Activated naive CD8-positive, alpha-beta T cell treated with anti-CD3 and anti-CD28 coated beads, Interleukin-2, amount 50 U/mL, for 24 hours (primary cell): ENCODE measurements around the gene ATCAY.
"Not testable (repeated sequence)": the region's sequence is repeated elsewhere in the genome, so short reads cannot be mapped to it uniquely, and the experiment has no call there.

Experiments
- ATAC-seq: fragments of 150-1000 bp; cut with Tn5 transposase; one replicate; pipeline ENCODE4 v1.10.0; 2021
- DNase-seq: peaks from one replicate; pipeline ENCODE4 v3.0.0; 2021
- H3K27ac Mint-ChIP-seq: one replicate; pipeline ENCODE4 v1.8.0; 2021; ENCODE audit warnings: mild to moderate bottlenecking, mixed read lengths
- H3K27me3 Mint-ChIP-seq: one replicate; pipeline ENCODE4 v1.8.0; 2021; ENCODE audit warnings: mixed read lengths
- H3K36me3 Mint-ChIP-seq: one replicate; pipeline ENCODE4 v1.8.0; 2021; ENCODE audit warnings: low read depth, mixed read lengths
- H3K4me1 Mint-ChIP-seq: one replicate; pipeline ENCODE4 v1.8.0; 2021; ENCODE audit warnings: mixed read lengths
- H3K4me3 Mint-ChIP-seq: one replicate; pipeline ENCODE4 v1.8.0; 2021; ENCODE audit warnings: mild to moderate bottlenecking, moderate library complexity, mixed read lengths
- H3K9me3 Mint-ChIP-seq: one replicate; pipeline ENCODE4 v1.8.0; 2021; ENCODE audit warnings: mixed read lengths

The ATCAY gene

DNA sequence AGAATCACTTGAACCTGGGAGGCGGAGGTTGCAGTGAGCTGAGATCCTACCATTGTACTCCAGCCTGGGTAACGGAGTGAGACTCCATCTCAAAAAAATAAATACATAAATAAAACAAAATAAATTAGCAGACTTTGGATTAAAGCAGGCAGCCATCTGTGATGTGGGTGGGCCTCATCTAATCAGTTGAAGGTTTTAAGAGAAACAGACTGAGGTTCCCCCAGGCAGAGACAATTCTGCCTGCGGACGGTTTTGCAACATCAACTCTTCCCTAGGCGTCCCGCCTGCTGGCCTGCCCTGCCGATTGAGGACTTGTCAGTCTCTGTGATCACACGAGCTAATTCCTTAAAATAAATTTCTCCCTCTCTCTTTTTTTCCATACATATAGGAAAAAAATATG lies 23.7 kb downstream of the ATCAY start:
- Mint-ChIP-seq H3K4me1 (no peaks in the 10 kb centered on the region), H3K36me3 (no peaks in the 10 kb centered on the region), H3K27me3 (no peaks in the 10 kb centered on the region), H3K27ac (no peak overlapping the region), H3K9me3 (no peaks in the 10 kb centered on the region), H3K4me3 (no peak overlapping the region)
- DNase-seq (no peak), ATAC-seq (no peak)

- Mint-ChIP-seq H3K4me3 (no peak overlapping the region), H3K27ac (no peak overlapping the region)
Measured at GRCh38 chr19:3907626-3908265, 27.3 kb downstream of the ATCAY start.

GRCh38 chr19:3908266-3909054 lies 28.0 kb downstream of the ATCAY start:
- H3K4me3 Mint-ChIP-seq = no peak overlapping the region
- H3K27ac Mint-ChIP-seq = no peak overlapping the region
- H3K4me1 Mint-ChIP-seq = no peaks in the 10 kb centered on the region
- no peaks in the 10 kb centered on the region for H3K36me3 Mint-ChIP-seq
- H3K27me3 Mint-ChIP-seq = no peaks in the 10 kb centered on the region
- ATAC-seq = no peak
- no peak for DNase-seq
- no peaks in the 10 kb centered on the region for H3K9me3 Mint-ChIP-seq

More at GRCh38 chr19:3907626-3908265, 27.3 kb downstream of the ATCAY start:
- ATAC-seq (no peak), DNase-seq (no peak)
- Mint-ChIP-seq H3K4me1 (no peaks in the 10 kb centered on the region), H3K27me3 (no peaks in the 10 kb centered on the region), H3K36me3 (no peaks in the 10 kb centered on the region), H3K9me3 (no peaks in the 10 kb centered on the region)

DNA sequence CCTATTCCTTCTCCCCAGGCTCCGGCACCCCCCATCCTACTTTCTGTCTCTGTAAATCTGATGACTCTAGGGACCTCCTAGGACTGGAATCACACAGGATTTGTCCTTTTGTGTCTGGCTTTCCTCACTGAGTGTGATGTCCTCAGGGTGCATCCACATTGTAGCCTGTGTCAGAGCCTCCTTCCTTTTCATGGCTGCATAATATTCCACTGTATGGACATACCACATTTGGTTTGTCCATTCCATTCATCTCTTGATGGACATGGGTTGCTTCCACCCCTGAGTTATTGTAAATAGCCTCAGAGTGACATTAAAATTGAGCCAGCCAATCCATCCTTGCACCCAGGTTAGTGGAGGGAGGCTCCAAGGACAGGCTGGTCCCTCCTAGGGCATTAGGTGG lies 29.6 kb downstream of the ATCAY start:
- Mint-ChIP-seq H3K27ac (no peak overlapping the region), H3K36me3 (no peaks in the 10 kb centered on the region), H3K27me3 (no peaks in the 10 kb centered on the region), H3K4me3 (no peak overlapping the region), H3K4me1 (no peaks in the 10 kb centered on the region), H3K9me3 (no peaks in the 10 kb centered on the region)
- DNase-seq = no peak
- ATAC-seq = no peak

GRCh38 chr19:3914199-3914598 lies 33.7 kb downstream of the ATCAY start:
- peaks cover 4% of the 10 kb centered on the region for H3K27me3 Mint-ChIP-seq
- DNase-seq = no peak
- no peaks in the 10 kb centered on the region for H3K36me3 Mint-ChIP-seq
- no peak overlapping the region for H3K4me3 Mint-ChIP-seq
- H3K27ac Mint-ChIP-seq = no peak overlapping the region
- ATAC-seq = no peak
- no peaks in the 10 kb centered on the region for H3K9me3 Mint-ChIP-seq
- H3K4me1 Mint-ChIP-seq = no peaks in the 10 kb centered on the region

DNA sequence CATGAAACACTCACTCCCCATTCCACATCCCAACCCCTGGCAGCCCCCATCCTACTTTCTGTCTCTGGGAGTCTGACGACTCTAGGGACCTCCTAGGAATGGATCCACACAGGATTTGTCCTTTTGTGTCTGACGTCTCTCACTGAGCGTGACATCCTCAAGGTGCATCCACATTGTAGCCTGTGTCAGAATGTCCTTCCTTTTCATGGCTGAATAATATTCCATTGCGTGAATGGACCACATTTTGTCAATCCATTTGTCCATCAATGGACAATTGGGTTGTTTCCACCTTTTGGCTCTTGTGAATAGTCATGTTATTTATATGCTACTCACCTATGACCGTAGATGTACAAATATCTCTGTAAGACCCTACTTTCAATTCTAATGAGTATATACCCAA lies 35.5 kb downstream of the ATCAY start:
- no peak for DNase-seq
- ATAC-seq = no peak
- Mint-ChIP-seq H3K27ac (no peak overlapping the region), H3K36me3 (no peaks in the 10 kb centered on the region), H3K9me3 (no peaks in the 10 kb centered on the region), H3K4me3 (no peak overlapping the region), H3K27me3 (peaks cover 7% of the 10 kb centered on the region), H3K4me1 (no peaks in the 10 kb centered on the region)

DNA sequence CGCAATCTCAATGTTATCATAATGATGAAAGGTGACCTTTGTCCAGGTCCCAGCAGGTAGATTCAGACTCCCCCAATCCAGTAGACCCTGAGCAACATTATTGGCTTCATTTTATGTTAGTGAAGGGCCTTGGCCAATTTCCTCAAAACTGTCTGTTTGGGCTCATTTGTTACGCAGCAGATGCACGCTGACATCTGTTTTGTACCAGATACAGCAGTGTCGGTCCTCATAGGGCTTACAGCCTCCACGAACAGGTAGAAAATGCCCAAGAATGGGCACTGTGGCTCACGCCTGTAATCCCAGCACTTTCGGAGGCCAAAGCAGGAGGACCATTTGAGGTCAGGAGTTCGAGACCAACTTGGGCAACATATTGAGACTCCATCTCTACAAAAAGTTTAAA lies 39.3 kb downstream of the ATCAY start:
- Mint-ChIP-seq H3K27ac (no peak overlapping the region), H3K9me3 (peaks cover 7% of the 10 kb centered on the region), H3K36me3 (no peaks in the 10 kb centered on the region), H3K27me3 (peaks cover 7% of the 10 kb centered on the region), H3K4me1 (no peaks in the 10 kb centered on the region), H3K4me3 (no peak overlapping the region)
- ATAC-seq = no peak
- no peak for DNase-seq

DNA sequence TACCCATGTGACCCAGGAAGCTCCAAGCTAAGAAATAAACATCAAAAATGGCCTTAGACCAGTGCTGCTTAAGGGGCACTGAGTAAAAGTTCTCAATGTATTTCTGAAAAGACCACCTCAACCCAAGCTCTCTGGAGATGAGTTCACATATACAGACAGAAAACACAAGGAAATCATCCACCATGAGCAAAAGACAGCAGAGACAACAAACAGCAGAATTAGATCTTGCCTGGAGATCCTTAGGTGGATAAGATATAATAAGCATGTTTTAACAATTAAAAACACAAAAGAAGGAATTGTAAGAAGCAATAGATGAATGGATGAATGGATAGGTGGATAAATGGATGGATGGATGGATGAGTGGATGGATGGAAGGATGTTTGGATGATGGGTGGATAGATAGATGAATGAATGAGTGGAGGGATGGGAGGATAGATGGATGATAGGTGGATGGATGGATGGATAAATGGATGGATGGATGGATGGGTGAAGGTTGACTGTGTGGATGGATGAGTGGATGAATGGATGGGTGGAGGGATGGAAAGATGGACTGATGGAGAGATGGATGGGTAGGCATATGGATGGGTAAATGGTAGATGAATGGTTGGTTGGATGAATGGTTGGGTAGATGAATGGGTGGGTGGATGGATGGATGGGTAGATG lies 42.7 kb downstream of the ATCAY start:
- peaks cover 7% of the 10 kb centered on the region for H3K9me3 Mint-ChIP-seq
- H3K4me1 Mint-ChIP-seq = no peaks in the 10 kb centered on the region
- no peaks in the 10 kb centered on the region for H3K36me3 Mint-ChIP-seq
- no peak overlapping the region for H3K4me3 Mint-ChIP-seq
- peaks cover 3% of the 10 kb centered on the region for H3K27me3 Mint-ChIP-seq
- H3K27ac Mint-ChIP-seq = no peak overlapping the region
- ATAC-seq (no peak), DNase-seq (no peak)

DNA sequence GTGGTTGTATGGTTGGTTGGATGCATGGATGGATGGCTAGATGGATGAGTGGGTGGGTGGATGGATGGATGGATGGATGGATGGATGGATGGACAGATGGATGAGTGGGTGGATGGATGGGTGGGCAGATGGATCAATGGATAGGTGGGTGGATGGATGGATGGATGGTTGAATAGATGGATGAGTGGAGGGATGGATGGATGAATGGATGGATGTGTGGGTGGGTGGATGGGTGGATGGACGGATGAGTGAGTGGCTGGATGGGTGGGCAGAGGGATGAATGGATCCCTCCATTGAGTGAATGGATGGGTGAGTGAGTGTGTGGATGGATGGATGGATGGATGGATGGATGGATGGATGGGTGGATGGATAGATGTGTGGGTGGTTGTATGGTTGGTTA lies 43.4 kb downstream of the ATCAY start:
- no peaks in the 10 kb centered on the region for H3K36me3 Mint-ChIP-seq
- H3K27me3 Mint-ChIP-seq = peaks cover 3% of the 10 kb centered on the region

GRCh38 chr19:3931041-3931440 lies 50.6 kb downstream of the ATCAY start:
- no peak overlapping the region for H3K4me3 Mint-ChIP-seq
- ATAC-seq = no peak
- no peak for DNase-seq
- no peaks in the 10 kb centered on the region for H3K4me1 Mint-ChIP-seq
- H3K27ac Mint-ChIP-seq = no peak overlapping the region
- no peaks in the 10 kb centered on the region for H3K9me3 Mint-ChIP-seq
- H3K27me3 Mint-ChIP-seq = peaks cover 19% of the 10 kb centered on the region
- no peaks in the 10 kb centered on the region for H3K36me3 Mint-ChIP-seq

More for the DNA sequence above, 43.4 kb downstream of the ATCAY start:
- DNase-seq (no peak), ATAC-seq (no peak)
- Mint-ChIP-seq H3K4me1 (no peaks in the 10 kb centered on the region), H3K27ac (no peak overlapping the region), H3K4me3 (no peak overlapping the region), H3K9me3 (peaks cover 7% of the 10 kb centered on the region)

GRCh38 chr19:3932931-3933810 lies 52.7 kb downstream of the ATCAY start, which contains the start of gene NMRK2:
TSS of gene NMRK2 (plus strand) at chr19:3933069. CDS start at chr19:3933672, 603 bp downstream.
- H3K27ac Mint-ChIP-seq = no peak within 1 kb of the TSS
- ATAC-seq (no peak), DNase-seq (peak; percentile 14)
- H3K9me3 Mint-ChIP-seq = no peaks in the 10 kb centered on the region
- no peaks in the 10 kb centered on the region for H3K36me3 Mint-ChIP-seq
- H3K27me3 Mint-ChIP-seq = peaks cover 22% of the 10 kb centered on the region
- no peaks in the 10 kb centered on the region for H3K4me1 Mint-ChIP-seq
- no peak within 1 kb of the TSS for H3K4me3 Mint-ChIP-seq

- DNase-seq = no peak
- H3K4me3 Mint-ChIP-seq = no peak overlapping the region
- H3K36me3 Mint-ChIP-seq = no peaks in the 10 kb centered on the region
- peaks cover 23% of the 10 kb centered on the region for H3K27me3 Mint-ChIP-seq
- no peak overlapping the region for H3K27ac Mint-ChIP-seq
- no peak for ATAC-seq
- no peaks in the 10 kb centered on the region for H3K4me1 Mint-ChIP-seq
- no peaks in the 10 kb centered on the region for H3K9me3 Mint-ChIP-seq
Measured at GRCh38 chr19:3936506-3937442, 56.3 kb downstream of the ATCAY start.

GRCh38 chr19:3938300-3938950 lies 57.9 kb downstream of the ATCAY start:
- not testable (repeated sequence) for H3K4me1 Mint-ChIP-seq

More at GRCh38 chr19:3938300-3938950, 57.9 kb downstream of the ATCAY start:
- not testable (repeated sequence) for H3K9me3 Mint-ChIP-seq, ATAC-seq, H3K36me3 Mint-ChIP-seq, H3K4me3 Mint-ChIP-seq, DNase-seq, H3K27ac Mint-ChIP-seq
- H3K27me3 Mint-ChIP-seq = peaks cover 19% of the 10 kb centered on the region
